Neuronal stem cell (in vitro differentiated cells): ENCODE data around the gene GHITM.
A peak's percentile ranks its signal among the peaks of the same experiment; 100 is the strongest.

Experiments used
- DNase-seq: peaks from one replicate; pipeline ENCODE4 v3.0.0-alpha.2; 2013; ENCODE audit warnings: low spot score
- H2AFZ ChIP-seq: one replicate; pipeline ENCODE4 v1.6.1; 2013; ENCODE audit warnings: mild to moderate bottlenecking, low read length, inconsistent platforms
- H2AK5ac ChIP-seq: 2 replicates; pipeline ENCODE4 v1.6.1; 2013; ENCODE audit warnings: low read depth, mild to moderate bottlenecking, inconsistent platforms, low read length, moderate library complexity, mixed read lengths
- H2BK120ac ChIP-seq: 2 replicates; pipeline ENCODE4 v1.6.1; 2013; ENCODE audit warnings: low read depth, mild to moderate bottlenecking, inconsistent platforms, low read length, moderate library complexity, mixed read lengths
- H2BK12ac ChIP-seq: one replicate; pipeline ENCODE4 v1.6.1; 2013; ENCODE audit warnings: low read length, inconsistent platforms
- H2BK15ac ChIP-seq: 2 replicates; pipeline ENCODE4 v1.6.1; 2013; ENCODE audit warnings: mild to moderate bottlenecking, low read length, inconsistent platforms, mixed read lengths
- H2BK5ac ChIP-seq: one replicate; pipeline ENCODE4 v1.6.1; 2013; ENCODE audit warnings: inconsistent platforms, mild to moderate bottlenecking, low read length, moderate library complexity
- H3K14ac ChIP-seq: one replicate; pipeline ENCODE4 v1.6.1; 2013; ENCODE audit warnings: low read length, inconsistent platforms
- H3K18ac ChIP-seq: 2 replicates; pipeline ENCODE4 v1.6.1; 2013; ENCODE audit warnings: low read length, inconsistent platforms
- H3K23ac ChIP-seq: 2 replicates; pipeline ENCODE4 v1.6.1; 2013; ENCODE audit warnings: low read depth, mild to moderate bottlenecking, mixed read lengths, low read length, inconsistent platforms; ENCODE audit not compliant: poor library complexity
- H3K27ac ChIP-seq: replicated peaks from 3 replicates; pipeline ENCODE4 v1.5.1; 2013; ENCODE audit warnings: low read length, inconsistent platforms
- H3K27me3 ChIP-seq, 3 experiments: 2 replicates each; pipeline ENCODE4 v1.6.1; 2013; ENCODE audit warnings: low read length in 3 of 3, mild to moderate bottlenecking in 2 of 3, inconsistent platforms in 1 of 3, low read depth in 1 of 3, mixed read lengths in 1 of 3, moderate library complexity in 1 of 3; ENCODE audit not compliant: control insufficient read depth in 3 of 3, insufficient read depth in 3 of 3
- H3K36me3 ChIP-seq, 2 donors: replicated peaks in 1 of 2; 2 replicates each; pipeline ENCODE4 v1.6.1; 2013; ENCODE audit warnings: low read length in 2 of 2; ENCODE audit not compliant: control insufficient read depth in 2 of 2, insufficient read depth in 2 of 2
- H3K4ac ChIP-seq: 2 replicates; pipeline ENCODE4 v1.6.1; 2013; ENCODE audit warnings: inconsistent platforms, mild to moderate bottlenecking, low read length, moderate library complexity
- H3K4me1 ChIP-seq, 2 donors: 1 replicate in 1 of 2; 2 replicates in 1 of 2; pipeline ENCODE4 v1.6.1; 2013; ENCODE audit warnings: low read length in 2 of 2, low read depth in 1 of 2; ENCODE audit not compliant: control insufficient read depth in 2 of 2, insufficient read depth in 1 of 2
- H3K4me2 ChIP-seq: one replicate; pipeline ENCODE4 v1.6.1; 2013; ENCODE audit warnings: mild to moderate bottlenecking, low read length, inconsistent platforms; ENCODE audit not compliant: insufficient read depth, poor library complexity, severe bottlenecking
- H3K4me3 ChIP-seq, 2 donors: 2 replicates each; pipeline ENCODE4 v1.5.1; 2013; ENCODE audit warnings: low read length in 2 of 2, mild to moderate bottlenecking in 2 of 2, inconsistent platforms in 1 of 2, moderate library complexity in 1 of 2
- H3K79me1 ChIP-seq: one replicate; pipeline ENCODE4 v1.6.1; 2013; ENCODE audit warnings: low read depth, mild to moderate bottlenecking, inconsistent platforms, low read length, moderate library complexity
- H3K9ac ChIP-seq: one replicate; pipeline ENCODE4 v1.6.1; 2013; ENCODE audit warnings: mild to moderate bottlenecking, low read depth, low read length, inconsistent platforms; ENCODE audit not compliant: poor library complexity
- H3K9me3 ChIP-seq, 2 donors: replicated peaks in 1 of 2; 2 replicates each; pipeline versions ENCODE3 to v1.6.1; 2013; ENCODE audit warnings: low read length in 2 of 2, mild to moderate bottlenecking in 2 of 2, inconsistent platforms in 1 of 2, low read depth in 1 of 2, mixed read lengths in 1 of 2, moderate library complexity in 1 of 2; ENCODE audit not compliant: control insufficient read depth in 2 of 2, insufficient read depth in 1 of 2
- H4K8ac ChIP-seq: one replicate; pipeline ENCODE4 v1.6.1; 2013; ENCODE audit warnings: low read depth, mild to moderate bottlenecking, inconsistent platforms, low read length, moderate library complexity
- H4K91ac ChIP-seq: one replicate; pipeline ENCODE4 v1.6.1; 2013; ENCODE audit warnings: low read length, low read depth, mild to moderate bottlenecking, inconsistent platforms; ENCODE audit not compliant: poor library complexity
- WGBS, 2 donors: extraction: QIAGEN DNeasy Blood & Tissue Kit; methylation state at CpG; one replicate each; pipeline ENCODE4 v1.1.7; 2013; ENCODE audit warnings: missing lambda C conversion rate in 2 of 2, mixed read lengths in 1 of 2; ENCODE audit not compliant: insufficient read length in 2 of 2, insufficient replicate concordance in 1 of 2; ENCODE audit errors: extremely low coverage in 2 of 2; 5-methylcytosine and 5-hydroxymethylcytosine counted together

Gene GHITM

GRCh38 chr10:84193327-84193726 is 54.0 kb downstream of the GHITM start:
- H4K91ac ChIP-seq: no peak overlapping the region
- H3K4me2 ChIP-seq: no peak overlapping the region
- H4K8ac ChIP-seq: no peak overlapping the region
- no peaks in the 10 kb centered on the region for H3K9me3 ChIP-seq
- no peaks in the 10 kb centered on the region for H3K36me3 ChIP-seq
- H3K18ac ChIP-seq: peak overlapping the region; percentile 21
- no peak overlapping the region for H2BK12ac ChIP-seq
- H3K14ac ChIP-seq: no peak overlapping the region
- H3K4me1 ChIP-seq: peaks cover 7% of the 10 kb centered on the region in 2 donors
- H3K4ac ChIP-seq: no peak overlapping the region
- peak overlapping the region; percentile 31 for H2BK15ac ChIP-seq
- no peak overlapping the region for H3K4me3 ChIP-seq
- H2AK5ac ChIP-seq: peak overlapping the region; percentile 64
- H2BK120ac ChIP-seq: no peak overlapping the region
- no peaks in the 10 kb centered on the region for H3K79me1 ChIP-seq
- no peak overlapping the region for H2BK5ac ChIP-seq
- WGBS, 2 donors: no CpG with 5 or more reads among the region's 2 CpGs
- no peak for DNase-seq
- H3K27ac ChIP-seq: no peak overlapping the region
- no peak overlapping the region for H3K9ac ChIP-seq
- H2AFZ ChIP-seq: no peak overlapping the region
- H3K27me3 ChIP-seq: peaks cover 4 to 77% (median 26%) of the 10 kb centered on the region in 3 experiments
- no peak overlapping the region for H3K23ac ChIP-seq

DNA sequence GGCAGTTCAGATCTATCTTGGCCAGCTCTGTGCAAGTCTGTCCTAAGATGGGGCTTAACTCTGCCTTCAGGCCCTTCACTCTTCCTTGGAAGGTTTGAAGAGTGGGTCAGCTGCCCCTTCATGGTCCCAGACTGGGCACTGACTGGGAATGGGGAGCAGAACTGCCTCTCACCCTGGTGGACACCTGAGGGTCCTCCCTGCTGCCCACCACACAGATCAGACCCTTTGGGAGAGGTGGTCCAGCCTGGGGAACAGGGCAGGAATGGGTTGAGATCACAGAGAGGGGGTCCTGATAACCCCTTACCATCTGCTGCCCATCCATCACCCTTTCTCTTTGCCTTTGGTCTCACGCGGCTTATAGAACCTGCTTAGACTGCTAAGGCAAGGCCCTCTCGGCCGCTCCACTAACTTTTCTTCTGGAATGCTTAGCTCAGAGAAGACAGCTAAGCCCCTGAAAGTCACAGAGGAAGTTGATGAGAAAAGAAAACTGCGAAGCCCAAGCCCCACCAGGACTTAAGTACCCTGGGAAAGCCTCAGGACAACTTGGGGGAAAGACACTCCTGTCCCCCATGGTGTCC is 54.6 kb downstream of the GHITM start:
- H3K79me1 ChIP-seq: no peaks in the 10 kb centered on the region
- H3K27ac ChIP-seq: no peak overlapping the region
- peak overlapping the region; percentile 64 for H2AK5ac ChIP-seq
- no peak overlapping the region for H2BK12ac ChIP-seq
- H3K36me3 ChIP-seq: no peaks in the 10 kb centered on the region
- peak overlapping the region; percentile 60 for H3K23ac ChIP-seq
- no peak overlapping the region for H4K8ac ChIP-seq
- H3K9ac ChIP-seq: peak overlapping the region; percentile 8
- peaks cover 7% of the 10 kb centered on the region in 2 donors for H3K4me1 ChIP-seq
- no peak overlapping the region for H3K14ac ChIP-seq
- H2AFZ ChIP-seq: peak overlapping the region; percentile 93
- peak overlapping the region; percentile 94 for H3K4me2 ChIP-seq
- WGBS, 2 donors: no CpG with 5 or more reads among the region's 5 CpGs
- H3K18ac ChIP-seq: peak overlapping the region; percentile 92
- H2BK5ac ChIP-seq: no peak overlapping the region
- DNase-seq: no peak
- no peak overlapping the region for H4K91ac ChIP-seq
- peaks cover 4 to 83% (median 26%) of the 10 kb centered on the region in 3 experiments for H3K27me3 ChIP-seq
- no peaks in the 10 kb centered on the region for H3K9me3 ChIP-seq
- peak overlapping the region; percentile 82 for H2BK15ac ChIP-seq
- H3K4me3 ChIP-seq: peak overlapping the region in 1 of 2 donors; percentile 41
- H3K4ac ChIP-seq: no peak overlapping the region
- no peak overlapping the region for H2BK120ac ChIP-seq

GRCh38 chr10:84194424-84195043 is 55.2 kb downstream of the GHITM start, which contains the start of gene CDHR1:
Gene CDHR1 (plus strand): TSS chr10:84194537. CDS start chr10:84194761, 224 bp downstream.
- Histone ChIP-seq H2AFZ (peak within 1 kb of the TSS; percentile 93), H3K36me3 (no peaks in the 10 kb centered on the region), H3K4me2 (peak within 1 kb of the TSS; percentile 94), H4K8ac (no peak within 1 kb of the TSS), H3K9me3 (no peaks in the 10 kb centered on the region), H3K18ac (peak within 1 kb of the TSS; percentile 94), H3K4me1 (peaks cover 7% of the 10 kb centered on the region in 2 donors), H2BK120ac (peak within 1 kb of the TSS; percentile 93), H2AK5ac (peak within 1 kb of the TSS; percentile 64), H3K23ac (peak within 1 kb of the TSS; percentile 94), H2BK15ac (peak within 1 kb of the TSS; percentile 82), H3K79me1 (no peaks in the 10 kb centered on the region), H3K9ac (peak within 1 kb of the TSS; percentile 90), H3K4ac (no peak within 1 kb of the TSS), H3K4me3 (peak within 1 kb of the TSS; percentile 41 to 93), H3K14ac (peak within 1 kb of the TSS; percentile 41), H3K27ac (no peak within 1 kb of the TSS), H3K27me3 (peaks cover 4 to 87% (median 26%) of the 10 kb centered on the region in 3 experiments), H2BK5ac (no peak within 1 kb of the TSS), H2BK12ac (no peak within 1 kb of the TSS), H4K91ac (no peak within 1 kb of the TSS)
- peak; percentile 57 for DNase-seq
- WGBS, 2 donors: no CpG with 5 or more reads among the region's 61 CpGs
